ENCODE results near the gene NKIRAS1.
"Not testable (repeated sequence)": the region's sequence is repeated elsewhere in the genome, so short reads cannot be mapped to it uniquely, and the experiment has no call there.

NKIRAS1 gene

DNA sequence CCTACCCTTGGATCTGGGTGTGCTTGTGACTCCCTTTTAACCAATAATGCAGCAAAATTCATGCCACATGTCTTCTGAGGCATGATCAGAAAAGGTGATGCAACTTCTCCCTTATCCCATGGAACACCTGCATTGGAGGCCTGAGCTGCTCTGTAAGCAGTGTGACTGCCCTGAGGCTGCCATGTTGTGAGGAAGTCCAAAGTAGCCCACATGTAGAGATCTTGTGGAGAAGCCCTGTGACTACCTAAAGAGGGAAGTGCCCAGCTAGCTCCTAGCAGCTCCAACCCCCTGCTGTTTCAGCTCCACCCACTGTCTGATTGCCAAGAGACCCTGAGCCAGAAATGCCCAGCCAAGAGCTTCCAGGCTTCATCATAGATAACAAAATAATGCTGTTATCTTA is 21.9 kb upstream of the NKIRAS1 start:
- DNase-seq = no peak

DNA sequence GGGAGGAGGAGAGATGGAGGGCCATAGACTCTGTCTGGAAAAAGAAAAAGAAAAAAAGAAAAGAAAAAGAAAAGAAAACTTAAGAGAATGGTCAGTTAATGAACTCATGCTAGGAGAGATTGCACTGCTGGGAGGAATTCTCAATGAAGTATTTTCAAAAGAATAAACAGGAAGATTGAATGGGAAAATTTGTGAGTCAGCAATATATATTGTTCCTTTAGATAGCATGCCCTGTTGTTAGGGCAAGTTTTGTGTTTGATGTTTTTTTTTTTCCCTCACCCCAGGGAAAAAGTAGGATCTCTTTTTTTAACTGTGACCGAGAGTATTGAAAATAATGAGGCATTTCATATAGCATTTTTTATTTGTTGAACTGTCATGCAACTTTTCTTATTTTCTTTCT is 20.5 kb upstream of the NKIRAS1 start:
- no peak for DNase-seq

- no peak for DNase-seq
Observed at GRCh38 chr3:23934253-23934652, 17.5 kb upstream of the NKIRAS1 start.

- no peak for DNase-seq
Observed at GRCh38 chr3:23932571-23932970, 15.8 kb upstream of the NKIRAS1 start.

DNA sequence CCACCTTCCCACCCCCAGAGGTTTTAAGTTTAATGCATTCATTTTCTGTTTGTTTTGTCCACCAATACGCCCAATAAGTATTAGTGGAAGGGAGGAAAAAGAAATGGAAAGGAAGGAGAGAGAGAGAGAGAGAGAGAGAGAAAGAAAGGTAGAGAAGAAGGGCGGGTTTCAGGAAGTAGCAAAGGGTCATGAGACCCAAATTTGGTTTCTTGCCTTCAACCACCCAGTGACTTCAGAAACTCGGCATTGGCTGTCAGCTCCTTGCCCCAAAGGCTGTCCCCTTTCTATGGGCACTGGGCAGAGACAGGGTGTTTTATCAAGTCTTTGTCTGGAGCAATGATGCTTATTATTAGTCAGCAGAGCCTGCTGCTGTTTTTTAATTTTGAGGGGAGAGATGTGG is 14.8 kb upstream of the NKIRAS1 start:
- DNase-seq = no peak

- DNase-seq = no peak
Observed at GRCh38 chr3:23928524-23928923, 11.7 kb upstream of the NKIRAS1 start.

- DNase-seq = no peak
Observed at GRCh38 chr3:23926736-23927135, 9.9 kb upstream of the NKIRAS1 start.

GRCh38 chr3:23926246-23926645 is 9.5 kb upstream of the NKIRAS1 start:
- no peak for DNase-seq

- no peak for DNase-seq
Observed at GRCh38 chr3:23923786-23924185, 7.0 kb upstream of the NKIRAS1 start.

DNA sequence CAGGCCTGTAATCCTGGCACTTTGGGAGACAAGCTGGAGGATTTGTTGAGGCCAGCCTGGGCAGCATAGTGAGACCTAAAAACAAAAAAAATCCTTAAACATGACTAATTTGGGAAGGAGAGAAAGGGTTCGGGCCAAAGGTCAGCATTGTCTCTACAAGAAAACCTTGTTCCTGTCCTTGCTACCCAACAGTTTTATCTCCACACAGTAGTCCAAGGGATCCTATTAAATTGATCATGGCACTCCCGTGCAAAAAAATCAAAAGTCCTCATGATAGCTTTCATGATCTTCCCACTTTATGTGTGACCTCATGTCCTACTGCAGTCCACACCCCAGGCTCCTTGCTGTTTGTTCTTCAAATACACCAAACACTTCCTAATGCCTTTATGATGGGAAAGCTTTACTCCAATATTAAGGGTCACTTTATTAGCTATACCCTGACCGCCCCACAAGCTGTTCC is 4.3 kb upstream of the NKIRAS1 start:
- no peak for DNase-seq

DNA sequence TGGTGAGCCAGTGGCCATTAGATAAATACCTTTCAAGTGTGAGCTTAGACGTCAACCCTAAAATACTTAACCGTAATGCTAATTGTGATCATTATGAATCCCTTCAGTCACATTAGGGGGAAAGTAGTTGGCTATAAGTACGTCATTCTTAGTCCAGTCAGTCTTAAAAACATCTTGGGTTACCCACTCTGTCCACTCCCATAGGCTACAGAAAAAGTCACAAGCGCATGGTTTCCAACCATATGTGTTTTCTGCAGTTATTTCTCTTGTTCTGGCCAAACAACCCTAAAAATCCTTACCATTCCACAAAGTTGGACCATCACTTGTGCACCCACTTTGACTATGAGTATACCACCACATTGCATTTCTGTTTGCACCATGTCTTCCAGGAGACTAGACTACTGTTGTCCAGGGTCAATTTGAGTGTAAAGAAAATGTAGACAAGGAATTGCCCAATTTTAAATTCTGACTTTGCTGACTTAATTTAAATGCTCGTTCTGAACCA is 3.4 kb upstream of the NKIRAS1 start:
- no peak for DNase-seq

GRCh38 chr3:23919628-23920027 is 2.8 kb upstream of the NKIRAS1 start:
- no peak for DNase-seq

DNA sequence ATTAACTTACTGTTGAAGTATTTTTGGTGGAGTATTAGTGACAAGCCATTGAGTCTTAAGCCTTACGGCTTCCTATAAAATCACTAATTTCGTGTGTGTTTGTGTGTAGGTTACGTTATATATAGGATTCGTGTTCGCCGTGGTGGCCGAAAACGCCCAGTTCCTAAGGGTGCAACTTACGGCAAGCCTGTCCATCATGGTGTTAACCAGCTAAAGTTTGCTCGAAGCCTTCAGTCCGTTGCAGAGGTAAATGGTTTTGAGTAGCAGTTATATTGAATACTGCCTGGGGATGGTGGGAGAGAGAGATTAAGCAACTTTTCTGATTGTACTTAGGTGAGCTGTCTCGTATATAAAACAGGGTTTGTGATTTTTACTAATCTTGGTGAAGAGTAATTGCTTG is 1.5 kb upstream of the NKIRAS1 start:
- not testable (repeated sequence) for DNase-seq

- DNase-seq = not testable (repeated sequence)
Observed at GRCh38 chr3:23917679-23918303, 1.0 kb upstream of the NKIRAS1 start.

GRCh38 chr3:23916152-23916885 is 471 bp downstream of the NKIRAS1 start:
- no peak for DNase-seq

DNA sequence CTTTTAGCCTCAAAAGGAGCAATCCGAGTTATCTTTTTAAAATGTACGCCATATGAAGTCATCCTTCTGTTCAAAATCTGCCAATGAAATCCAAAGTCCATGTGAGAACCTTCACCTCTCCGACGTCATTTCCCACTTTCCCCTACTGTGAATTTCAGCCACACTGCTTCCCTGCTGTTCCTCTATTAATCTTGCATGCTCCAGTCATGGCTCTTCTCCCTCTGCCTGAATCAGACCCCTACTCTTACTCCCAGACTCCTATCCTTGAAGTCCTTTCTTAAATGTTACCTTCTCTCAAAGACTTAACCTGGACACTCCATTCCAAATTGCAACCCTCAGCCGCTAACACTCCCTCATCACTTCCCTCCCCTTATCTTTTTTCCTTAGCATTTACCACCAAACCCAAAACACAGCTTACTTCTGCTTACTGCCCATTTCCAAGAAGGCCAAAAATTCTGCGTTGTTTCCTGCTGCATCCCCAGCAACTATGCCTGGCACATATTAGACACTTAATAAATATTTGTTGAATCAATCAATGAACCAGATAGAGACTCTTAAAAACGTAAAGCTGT is 1.2 kb downstream of the NKIRAS1 start:
- DNase-seq = no peak

- DNase-seq = no peak
Observed at GRCh38 chr3:23913873-23914743, 2.7 kb downstream of the NKIRAS1 start.

DNA sequence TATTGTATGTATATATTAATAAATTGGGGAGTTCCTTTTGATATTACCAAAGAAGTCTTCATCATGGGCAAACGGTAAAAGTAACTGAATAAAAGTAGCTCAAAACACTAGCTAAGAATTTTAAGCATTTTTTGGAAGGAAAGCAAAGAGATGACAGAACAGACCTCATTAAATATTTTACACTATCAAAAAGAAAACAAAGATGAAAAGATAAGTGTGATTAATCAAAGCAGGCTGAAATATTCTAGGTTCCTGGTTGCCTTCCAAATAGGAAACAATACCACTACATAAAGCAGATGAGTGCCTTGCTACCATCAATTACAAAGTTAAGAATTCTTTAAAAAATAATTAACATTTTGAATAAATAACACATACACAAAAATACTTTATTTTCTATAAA is 3.6 kb downstream of the NKIRAS1 start:
- DNase-seq = no peak

- DNase-seq = not testable (repeated sequence)
Observed at GRCh38 chr3:23912335-23912734, 4.5 kb downstream of the NKIRAS1 start.

- DNase-seq = no peak
Observed at GRCh38 chr3:23911397-23911796, 5.4 kb downstream of the NKIRAS1 start.

DNA sequence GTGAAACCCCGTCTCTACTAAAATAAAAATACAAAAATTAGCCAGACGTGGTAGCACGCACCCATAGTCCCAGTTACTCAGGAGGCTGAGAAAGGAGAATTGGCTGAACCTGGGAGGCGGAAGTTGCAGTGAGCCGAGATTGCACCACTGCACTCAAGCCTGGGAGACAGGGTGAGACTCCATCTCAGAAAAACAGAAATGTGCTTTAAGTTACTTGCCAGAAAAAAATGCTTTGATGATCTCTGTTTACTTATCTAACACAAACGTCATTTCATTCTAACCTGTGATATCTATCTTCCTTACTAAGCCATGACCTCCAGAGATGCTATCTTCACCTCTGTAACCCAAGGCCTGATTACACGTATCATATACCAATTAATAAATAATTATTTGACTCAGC is 7.4 kb downstream of the NKIRAS1 start:
- no peak for DNase-seq

GRCh38 chr3:23904545-23904944 is 12.2 kb downstream of the NKIRAS1 start:
- no peak for DNase-seq

GRCh38 chr3:23900744-23901143 is 16.0 kb downstream of the NKIRAS1 start:
- DNase-seq = no peak
